ENCODE data around the gene TMEM129.

TMEM129 gene

DNA sequence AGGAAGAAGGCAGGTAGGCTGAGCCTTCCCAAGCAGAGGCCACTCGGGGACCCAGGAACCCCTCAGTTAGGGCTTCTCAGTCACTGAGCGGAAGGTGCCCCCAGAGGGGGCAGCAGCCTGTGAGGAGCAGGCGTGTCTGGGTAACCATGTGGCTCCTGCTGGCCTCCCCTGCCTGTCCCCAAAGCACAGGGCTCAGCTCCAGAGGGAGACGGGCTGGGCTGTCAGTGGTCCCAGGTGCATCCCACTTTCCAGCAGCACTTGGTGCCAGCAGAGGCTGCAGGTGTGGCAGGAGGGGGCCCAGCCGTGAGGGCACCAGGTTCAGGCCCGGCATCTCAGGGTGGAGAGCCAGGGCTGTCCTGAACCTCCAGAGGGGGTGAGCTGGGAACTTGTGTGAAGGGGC, 22.9 kb upstream of the TMEM129 start:
- TF ChIP-seq GATA3 (IDR thresholded peaks at IDR 0.05; ENCODE audit: low read depth, low read length) (no peak), GATA2 (IDR thresholded peaks at IDR 0.05; ENCODE audit: low read depth, low read length) (no peak)

DNA sequence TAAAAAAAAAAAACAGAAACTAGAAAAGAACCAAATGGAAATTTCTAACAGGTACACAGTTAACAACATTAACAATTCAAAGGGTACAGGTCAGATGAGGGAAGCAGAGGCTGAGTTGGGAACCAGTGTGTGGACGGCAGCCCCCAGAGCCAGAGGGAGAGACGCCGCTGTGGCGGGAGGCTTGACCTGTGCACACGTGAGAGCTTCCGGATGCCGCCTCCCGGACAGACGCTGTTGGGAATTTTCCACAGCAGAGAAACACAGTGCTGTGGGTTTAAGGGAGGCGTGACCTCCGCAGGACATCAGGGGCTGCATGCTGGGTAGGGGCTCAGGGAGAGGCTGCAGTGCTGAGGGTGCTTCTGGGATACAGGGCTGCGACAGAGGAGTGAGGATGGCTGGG, 22.4 kb upstream of the TMEM129 start:
- TF ChIP-seq GATA2 (IDR thresholded peaks at IDR 0.05; ENCODE audit: low read depth, low read length) (no peak), GATA3 (IDR thresholded peaks at IDR 0.05; ENCODE audit: low read depth, low read length) (no peak)

DNA sequence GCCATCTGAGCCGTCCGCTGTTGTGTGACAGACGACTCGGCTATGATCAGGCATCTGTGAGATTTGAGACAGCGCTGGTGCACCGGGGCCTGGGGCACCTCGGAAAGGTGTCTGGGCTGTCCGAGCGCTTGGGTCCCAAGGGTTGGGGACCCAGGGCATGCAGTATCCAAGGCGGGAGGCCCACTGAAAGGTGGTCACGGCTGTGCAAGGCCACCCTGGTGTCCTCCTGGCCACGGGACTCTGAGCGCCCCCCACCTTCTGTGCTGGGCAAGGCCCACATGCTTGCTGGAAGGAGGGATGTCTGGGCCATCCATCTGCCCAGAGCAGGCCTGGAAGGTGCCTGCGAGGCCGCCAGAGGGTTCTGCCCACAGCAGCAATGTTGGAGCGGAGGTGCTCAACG, 20.1 kb upstream of the TMEM129 start:
- TF ChIP-seq GATA2 (IDR thresholded peaks at IDR 0.05; ENCODE audit: low read depth, low read length) (no peak), GATA3 (IDR thresholded peaks at IDR 0.05; ENCODE audit: low read depth, low read length) (no peak)

DNA sequence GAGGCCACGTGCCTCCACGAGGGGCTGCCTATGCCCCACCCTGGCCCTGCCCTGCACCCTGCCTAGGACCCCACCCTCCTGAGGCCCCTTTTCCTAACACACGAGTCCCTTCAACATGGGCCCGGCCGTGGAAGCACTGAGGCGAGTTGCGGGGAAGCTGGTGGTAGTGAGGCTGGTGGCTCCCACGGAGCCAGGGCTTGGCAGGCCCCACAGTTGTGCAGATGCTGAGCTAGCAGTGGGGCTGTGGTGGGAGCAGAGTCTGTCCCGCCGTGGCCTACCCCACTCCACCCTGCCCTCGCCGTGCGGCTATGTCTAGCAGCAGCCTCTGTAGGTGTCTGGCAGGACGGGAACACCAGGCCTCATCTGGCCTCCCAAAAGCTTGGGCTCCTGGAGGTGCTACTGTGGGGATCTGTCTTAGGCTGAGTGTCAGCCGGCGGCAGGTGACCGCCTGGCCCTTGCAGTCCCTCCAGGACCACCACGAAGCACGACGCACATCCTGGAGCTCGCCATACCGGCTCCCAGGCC, 19.0 kb upstream of the TMEM129 start:
- TF ChIP-seq GATA3 (IDR thresholded peaks at IDR 0.05; ENCODE audit: low read depth, low read length) (no peak), GATA2 (IDR thresholded peaks at IDR 0.05; ENCODE audit: low read depth, low read length) (no peak)

DNA sequence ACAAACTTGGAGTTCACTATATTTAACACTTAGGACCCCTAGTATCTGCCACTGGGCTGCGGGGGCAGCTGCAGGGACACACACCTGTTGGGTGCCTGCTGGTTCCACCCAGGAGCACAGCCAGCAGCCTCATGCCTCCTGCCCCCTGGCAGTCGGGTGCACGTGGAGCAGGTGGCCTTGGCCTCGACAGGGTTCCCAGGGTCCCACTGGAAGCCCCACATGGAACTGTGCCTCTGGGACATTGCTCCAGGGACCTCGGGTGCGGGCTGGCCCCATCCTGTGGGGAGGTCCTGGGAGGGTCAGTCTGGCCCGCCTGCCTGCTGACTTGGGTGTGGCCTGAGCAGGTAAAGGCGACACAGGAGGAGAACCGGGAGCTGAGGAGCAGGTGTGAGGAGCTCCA, 18.2 kb upstream of the TMEM129 start:
- no peak for TF ChIP-seq GATA2 (IDR thresholded peaks at IDR 0.05; ENCODE audit: low read depth, low read length)
- no peak for TF ChIP-seq GATA3 (IDR thresholded peaks at IDR 0.05; ENCODE audit: low read depth, low read length)

DNA sequence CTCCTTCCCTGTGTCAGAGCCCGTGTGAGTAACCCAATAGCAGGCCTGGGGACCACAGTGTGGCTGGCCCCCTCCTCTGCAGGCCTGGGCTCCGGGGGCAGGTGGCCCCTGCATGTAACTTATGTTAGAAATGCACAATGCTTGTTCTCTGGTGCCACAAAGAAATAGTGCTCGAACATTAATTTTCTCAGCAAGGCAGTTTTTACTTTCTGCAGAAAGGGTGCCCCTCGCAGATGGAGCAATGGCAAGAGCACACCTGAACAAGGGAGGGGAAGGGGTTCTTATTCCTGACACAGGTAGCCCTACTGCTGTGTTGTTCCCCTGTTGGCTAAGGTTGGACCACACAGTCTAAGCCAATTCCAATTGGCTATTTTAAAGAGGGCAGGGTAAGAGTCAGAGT, 17.3 kb upstream of the TMEM129 start:
- no peak for TF ChIP-seq GATA3 (IDR thresholded peaks at IDR 0.05; ENCODE audit: low read depth, low read length)
- no peak for TF ChIP-seq GATA2 (IDR thresholded peaks at IDR 0.05; ENCODE audit: low read depth, low read length)

DNA sequence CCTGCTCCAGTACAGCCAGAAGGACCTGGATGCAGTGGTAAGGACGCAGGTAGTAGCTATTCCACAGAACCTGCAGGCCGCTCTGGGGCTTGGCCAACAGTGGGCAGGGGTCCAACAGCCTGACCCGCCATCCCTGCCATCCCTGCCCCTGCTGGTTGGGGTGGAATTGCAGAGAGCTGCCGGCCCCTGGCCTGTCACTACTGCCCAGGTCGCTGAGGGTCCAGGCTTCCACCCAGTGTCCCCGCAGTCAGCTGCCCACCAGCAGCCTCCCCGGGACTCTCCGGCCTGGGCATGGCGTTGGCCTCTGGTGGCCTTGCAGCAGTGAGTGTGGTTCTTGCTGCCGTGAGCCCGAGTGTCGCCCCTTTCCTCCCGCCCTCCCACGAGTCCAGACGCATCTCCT, 16.5 kb upstream of the TMEM129 start:
- TF ChIP-seq GATA3 (IDR thresholded peaks at IDR 0.05; ENCODE audit: low read depth, low read length) (no peak), GATA2 (IDR thresholded peaks at IDR 0.05; ENCODE audit: low read depth, low read length) (no peak)

DNA sequence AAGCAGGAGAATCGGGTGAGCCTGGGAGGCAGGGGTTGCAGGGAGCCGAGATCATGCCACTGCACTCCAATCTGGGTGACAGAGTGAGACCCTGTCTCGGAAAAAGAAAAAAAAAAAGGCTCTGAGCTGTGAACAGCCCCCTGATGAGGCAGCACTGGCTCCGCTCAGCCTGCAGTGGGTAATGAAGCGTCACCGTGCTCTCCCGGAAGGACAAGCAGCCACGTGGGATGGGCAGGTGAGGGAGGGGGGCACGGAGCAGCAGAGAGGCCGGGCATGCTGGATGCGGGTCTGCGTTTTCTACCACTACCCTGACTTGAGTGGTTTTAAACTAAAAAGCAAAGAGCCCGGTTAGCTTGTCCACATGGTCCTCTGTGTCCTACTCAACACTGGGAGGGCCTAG, 15.7 kb upstream of the TMEM129 start:
- no peak for TF ChIP-seq GATA3 (IDR thresholded peaks at IDR 0.05; ENCODE audit: low read depth, low read length)
- TF ChIP-seq GATA2 (IDR thresholded peaks at IDR 0.05; ENCODE audit: low read depth, low read length) = no peak

DNA sequence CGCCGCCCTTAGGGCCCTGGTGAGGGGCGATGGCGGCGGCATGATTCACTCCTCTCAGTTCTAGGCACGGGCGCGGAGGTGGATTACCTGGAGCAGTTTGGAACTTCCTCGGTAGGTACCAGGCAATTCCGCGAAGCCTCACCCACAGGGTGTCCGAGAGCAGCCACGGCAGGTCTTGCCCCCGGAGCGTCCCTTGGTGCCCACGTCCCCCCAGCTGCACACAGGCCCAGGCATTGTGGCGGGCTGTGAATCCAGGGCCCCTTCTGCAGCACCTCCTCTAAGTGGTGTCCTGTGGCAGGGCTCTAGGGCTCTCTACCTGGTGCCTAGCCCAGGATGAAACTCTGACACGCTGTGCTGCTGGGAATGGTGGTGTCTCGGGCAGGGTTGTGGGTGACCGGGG, 14.1 kb upstream of the TMEM129 start:
- TF ChIP-seq GATA2 (IDR thresholded peaks at IDR 0.05; ENCODE audit: low read depth, low read length) = no peak

DNA sequence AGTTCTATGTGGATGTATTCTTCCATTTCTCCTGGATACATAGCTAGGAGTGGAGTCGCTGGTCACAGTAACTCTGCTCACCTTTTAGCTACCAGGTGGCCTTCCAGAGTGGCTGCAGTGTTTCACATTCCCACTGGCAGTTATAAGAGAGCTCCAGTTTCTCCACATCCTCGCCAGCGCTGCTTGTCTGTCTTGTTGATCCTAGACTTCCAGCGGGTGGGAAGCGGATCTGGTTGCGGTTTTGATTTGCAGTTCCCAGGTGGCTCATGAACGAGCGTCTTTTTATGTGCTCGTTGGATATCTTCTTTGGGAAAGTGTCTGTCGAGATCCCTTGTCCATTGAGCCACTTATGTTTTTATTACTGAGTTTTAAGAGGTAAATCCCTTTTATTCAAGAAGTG, 11.8 kb upstream of the TMEM129 start:
- TF ChIP-seq GATA2 (IDR thresholded peaks at IDR 0.05; ENCODE audit: low read depth, low read length) (no peak), GATA3 (IDR thresholded peaks at IDR 0.05; ENCODE audit: low read depth, low read length) (no peak)

DNA sequence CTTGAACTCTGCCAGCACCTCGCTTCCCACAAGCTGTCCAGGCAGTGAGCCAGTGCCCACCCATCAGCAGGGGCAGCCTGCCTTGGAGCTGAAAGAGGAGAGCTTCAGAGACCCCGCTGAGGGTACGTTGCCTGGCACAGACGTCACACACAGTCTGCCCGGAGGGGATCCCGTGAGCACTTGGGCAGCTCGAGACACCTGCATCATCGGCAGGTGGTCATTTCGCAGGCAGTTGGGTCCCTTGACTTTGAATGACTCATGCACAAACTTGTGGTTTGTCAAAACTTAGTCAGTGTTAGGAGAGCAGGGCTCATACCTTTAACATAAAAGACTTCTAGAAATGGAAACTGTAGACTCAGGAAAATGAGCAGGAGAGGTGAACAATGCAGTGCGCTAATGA, 10.1 kb upstream of the TMEM129 start:
- TF ChIP-seq GATA3 (IDR thresholded peaks at IDR 0.05; ENCODE audit: low read depth, low read length) = no peak
- TF ChIP-seq GATA2 (IDR thresholded peaks at IDR 0.05; ENCODE audit: low read depth, low read length) = no peak

DNA sequence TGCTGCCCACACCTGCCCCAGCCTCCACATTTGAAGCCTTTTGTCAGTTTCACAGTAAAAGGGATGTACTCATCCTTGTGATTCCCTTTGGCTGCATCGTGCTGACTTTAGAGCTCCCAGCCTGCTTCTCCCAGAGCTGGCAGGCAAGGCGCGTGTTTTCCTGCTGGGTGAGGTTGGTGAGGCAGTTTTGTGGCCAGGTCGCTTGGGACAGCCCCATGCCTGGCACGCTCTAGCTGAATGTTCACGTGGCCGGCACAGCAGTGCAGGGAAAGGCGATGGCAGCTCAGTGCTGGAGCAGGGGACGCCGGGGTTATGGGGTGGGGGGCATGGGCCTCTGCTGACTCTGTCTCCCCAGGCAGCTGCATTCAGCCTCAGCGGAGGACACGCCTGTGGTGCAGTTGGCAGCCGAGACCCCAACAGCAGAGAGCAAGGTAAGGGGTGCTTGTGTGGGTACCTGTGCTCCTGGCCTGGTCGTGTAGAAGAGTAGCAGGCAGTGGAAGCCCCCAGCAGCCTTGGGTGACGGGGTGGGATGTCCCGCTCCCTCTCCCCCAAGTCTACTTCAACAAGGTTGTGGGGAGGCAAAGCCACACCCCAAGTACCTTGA, 9.5 kb upstream of the TMEM129 start:
- TF ChIP-seq GATA2 (IDR thresholded peaks at IDR 0.05; ENCODE audit: low read depth, low read length) = no peak
- TF ChIP-seq GATA3 (IDR thresholded peaks at IDR 0.05; ENCODE audit: low read depth, low read length) = no peak

DNA sequence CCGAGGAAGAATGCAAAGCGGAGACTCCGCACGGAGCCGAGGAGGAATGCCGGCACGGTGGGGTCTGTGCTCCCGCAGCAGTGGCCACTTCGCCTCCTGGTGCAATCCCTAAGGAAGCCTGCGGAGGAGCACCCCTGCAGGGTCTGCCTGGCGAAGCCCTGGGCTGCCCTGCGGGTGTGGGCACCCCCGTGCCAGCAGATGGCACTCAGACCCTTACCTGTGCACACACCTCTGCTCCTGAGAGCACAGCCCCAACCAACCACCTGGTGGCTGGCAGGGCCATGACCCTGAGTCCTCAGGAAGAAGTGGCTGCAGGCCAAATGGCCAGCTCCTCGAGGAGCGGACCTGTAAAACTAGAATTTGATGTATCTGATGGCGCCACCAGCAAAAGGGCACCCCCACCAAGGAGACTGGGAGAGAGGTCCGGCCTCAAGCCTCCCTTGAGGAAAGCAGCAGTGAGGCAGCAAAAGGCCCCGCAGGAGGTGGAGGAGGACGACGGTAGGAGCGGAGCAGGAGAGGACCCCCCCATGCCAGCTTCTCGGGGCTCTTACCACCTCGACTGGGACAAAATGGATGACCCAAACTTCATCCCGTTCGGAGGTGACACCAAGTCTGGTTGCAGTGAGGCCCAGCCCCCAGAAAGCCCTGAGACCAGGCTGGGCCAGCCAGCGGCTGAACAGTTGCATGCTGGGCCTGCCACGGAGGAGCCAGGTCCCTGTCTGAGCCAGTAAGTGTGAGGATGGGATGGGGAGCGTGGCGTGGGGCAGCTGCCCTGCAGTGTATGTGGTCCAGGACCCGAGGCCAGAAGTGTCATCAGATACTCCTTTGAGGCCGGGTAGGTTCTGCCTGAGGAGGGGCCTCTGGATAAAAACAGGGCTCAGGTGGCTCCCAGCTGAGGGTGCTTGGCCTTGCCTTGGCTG, 7.2 kb upstream of the TMEM129 start:
- no peak for TF ChIP-seq GATA2 (IDR thresholded peaks at IDR 0.05; ENCODE audit: low read depth, low read length)
- TF ChIP-seq GATA3 (IDR thresholded peaks at IDR 0.05; ENCODE audit: low read depth, low read length) = no peak

DNA sequence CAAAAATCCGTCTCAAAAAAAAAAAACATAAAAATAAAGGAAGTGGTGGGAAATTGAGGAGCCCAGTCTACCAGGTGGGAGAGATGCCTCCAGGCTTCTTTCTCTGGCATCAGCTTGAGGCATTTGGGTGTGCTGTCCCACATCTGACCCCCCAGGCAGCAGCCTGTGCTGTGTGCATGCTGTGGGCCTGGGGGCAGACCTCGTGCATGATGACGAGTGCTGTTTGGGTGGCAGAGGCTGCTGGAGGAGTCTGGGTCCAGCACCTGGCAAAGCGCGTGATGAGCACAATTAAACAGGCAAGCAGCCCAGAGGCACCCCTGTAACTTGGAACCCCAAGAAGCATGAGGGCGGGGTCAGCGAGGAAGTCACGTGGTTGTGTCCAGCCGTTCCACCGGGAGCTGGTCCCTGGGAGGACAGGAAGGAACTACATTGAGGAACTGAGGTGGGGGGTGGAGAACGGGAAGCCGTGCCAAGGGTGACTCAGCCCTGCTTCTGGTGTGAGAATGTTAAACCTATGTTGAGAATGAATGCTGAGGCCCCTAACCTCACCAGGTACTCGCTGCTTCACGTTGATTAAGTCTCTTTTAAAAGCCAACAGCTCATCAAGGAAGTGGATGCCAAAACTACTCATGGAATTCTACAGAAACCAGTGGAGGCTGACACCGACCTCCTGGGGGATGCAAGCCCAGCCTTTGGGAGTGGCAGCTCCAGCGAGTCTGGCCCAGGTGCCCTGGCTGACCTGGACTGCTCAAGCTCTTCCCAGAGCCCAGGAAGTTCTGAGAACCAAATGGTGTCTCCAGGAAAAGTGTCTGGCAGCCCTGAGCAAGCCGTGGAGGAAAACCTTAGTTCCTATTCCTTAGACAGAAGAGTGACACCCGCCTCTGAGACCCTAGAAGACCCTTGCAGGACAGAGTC, 6.3 kb upstream of the TMEM129 start:
- TF ChIP-seq GATA2 (IDR thresholded peaks at IDR 0.05; ENCODE audit: low read depth, low read length) (no peak), GATA3 (IDR thresholded peaks at IDR 0.05; ENCODE audit: low read depth, low read length) (no peak)

Data from SH-SY5Y (cell line).